Pancreas (tissue), 10 donors: ENCODE results near the gene ARID5A. TPM values are rescaled to one million over a fixed set of nuclear protein-coding genes. Genes with fewer than 3 reads are reported as not detected.
A peak's percentile ranks its signal among the peaks of the same experiment; 100 is the strongest.

ENCODE experiments used
- ATAC-seq, 4 donors: fragments of 200-7000 bp; cut with Tn5 transposase; one replicate each; pipeline versions ENCODE4 v1.8.0 to v1.9.1; 2020; ENCODE audit warnings: mild to moderate bottlenecking in 4 of 4, moderate library complexity in 4 of 4
- DNase-seq, 6 donors: peaks; one replicate each; pipeline ENCODE4 v3.0.0-alpha.2; 2020
- FAIRE-seq: peaks from 2 replicates; lab custom pipeline; 2012; peaks lifted over from hg19 to GRCh38; lab: Jason Lieb, UNC
- H3K27ac ChIP-seq, 4 donors: fragments of 200-600 bp; sonication (generic); 1 replicate in 3 of 4; 2 replicates in 1 of 4; pipeline versions ENCODE4 v1.5.0 to v1.8.0; 2020
- H3K27me3 ChIP-seq, 4 donors: fragments of 200-600 bp; one replicate each; pipeline ENCODE4 v1.8.0; 2021
- H3K36me3 ChIP-seq, 3 donors: fragments of 200-600 bp; sonication (generic) in 1 of 3; one replicate each; pipeline versions ENCODE4 v1.5.0 to v1.8.0; 2020 to 2021
- H3K4me1 ChIP-seq, 3 donors: fragments of 200-600 bp; one replicate each; pipeline ENCODE4 v1.8.0; 2021
- H3K4me3 ChIP-seq, 4 donors: fragments of 200-600 bp; sonication (generic) in 2 of 4; one replicate each; pipeline versions ENCODE4 v1.5.0 to v1.8.0; 2020 to 2021
- H3K9me3 ChIP-seq, 4 donors: fragments of 200-600 bp; one replicate each; pipeline ENCODE4 v1.8.0; 2021
- CTCF ChIP-seq, 4 donors: fragments of 200-600 bp; sonication (generic) in 3 of 4; IDR thresholded peaks; one replicate each; pipeline versions ENCODE4 v1.5.0 to v1.8.0; 2021; ENCODE audit warnings: antibody characterized with exemption in 4 of 4
- WGBS, 2 donors: extraction: QIAGEN DNeasy Blood & Tissue Kit; methylation state at CpG; one replicate each; pipeline ENCODE4 v1.1.7; 2013; 5-methylcytosine and 5-hydroxymethylcytosine counted together
- intact Hi-C, 3 donors: fragments of 100-400 bp; cut with DNase I; formaldehyde crosslinking; loops; one replicate each; pipeline versions ENCODE4 v1.11.1 to v1.14.2; 2022
- polyA plus RNA-seq, 2 donors: library from polyadenylated mRNA; stranded (reverse); fragments of 200-250 nt; gene quantifications; one replicate each; pipeline ENCODE4 v1.2.3, GENCODE V29; 2013
- total RNA-seq, 6 donors: library from RNA; stranded (reverse); fragmentation: NEBNext Ultra II Directional in 4 of 6; extraction: Animal tissue kit (Norgen Biotek cat#: 25700) in 4 of 6; gene quantifications; one replicate each; pipeline versions ENCODE4 v1.2.1 to v1.2.4, GENCODE V29; 2021 to 2023
- donor health status: healthy with polysubstance abuse.
- donor health status: DM: no; HTN: no; CAD: no; lungs with moderate emphysema.
- donor health status: DM: no; HTN: no; CAD: no.
- donor health status: control.
- donor health status: control.
- donor health status: Bipolar disorder and iron deficiency.
- donor health status: DM: yes; HTN: yes; CAD: no.
- donor health status: DM: no; HTN: no; CAD: no.
- donor health status: DM: no; HTN: no; CAD: no.
- donor health status: DM: yes; HTN: yes; CAD: no.

The ARID5A gene
- total and polyA plus RNA-seq, 8 donors: 3.3 to 20.7 (median 6.7) TPM

GRCh38 chr2:96509847-96510230 lies 26.7 kb upstream of the ARID5A start:
- FAIRE-seq: no peak
- TF ChIP-seq CTCF (IDR thresholded peaks at IDR 0.05): no peak
- ATAC-seq: no peak
- intact Hi-C loops: loop anchor here in 2 of 3 donors (2.0 to 5.0 kb wide), 2 partner anchors 103 kb away; no protein-coding TSS in a partner anchor
- peak in 1 of 6 donors; percentile 50 for DNase-seq
- Histone ChIP-seq H3K4me3 (peak overlapping the region in 1 of 4 donors; percentile 2), H3K36me3 (no peaks in the 10 kb centered on the region), H3K27me3 (no peaks in the 10 kb centered on the region), H3K4me1 (peaks cover 6 to 26% (median 10%) of the 10 kb centered on the region in 3 donors), H3K27ac (no peak overlapping the region), H3K9me3 (no peaks in the 10 kb centered on the region)
- WGBS, 2 donors: 46 to 51% methylated on average over 10 to 11 of the region's 11 CpGs

GRCh38 chr2:96510931-96511595 lies 25.5 kb upstream of the ARID5A start:
- WGBS, 2 donors: 68% methylated on average over 6 of the region's 6 CpGs
- no peak for TF ChIP-seq CTCF (IDR thresholded peaks at IDR 0.05)
- ATAC-seq (no peak), DNase-seq (peak in 2 of 6 donors; percentile 5 to 37), FAIRE-seq (no peak)
- Histone ChIP-seq H3K27me3 (no peaks in the 10 kb centered on the region), H3K4me3 (no peak overlapping the region), H3K36me3 (no peaks in the 10 kb centered on the region), H3K9me3 (no peaks in the 10 kb centered on the region), H3K4me1 (peaks cover 6 to 19% (median 10%) of the 10 kb centered on the region in 3 donors), H3K27ac (no peak overlapping the region)
- intact Hi-C loops: loop anchor here in 1 of 3 donors (5.0 kb wide), 1 partner anchor 104 kb away; no protein-coding TSS in a partner anchor

GRCh38 chr2:96511851-96512250 lies 24.7 kb upstream of the ARID5A start:
- H3K27me3 ChIP-seq: no peaks in the 10 kb centered on the region
- DNase-seq (peak in 2 of 6 donors; percentile 41 to 47), FAIRE-seq (no peak), ATAC-seq (no peak)
- no peaks in the 10 kb centered on the region for H3K9me3 ChIP-seq
- 75 to 78% methylated on average over 4 of the region's 4 CpGs for WGBS, 2 donors
- H3K4me3 ChIP-seq: no peak overlapping the region
- H3K4me1 ChIP-seq: peaks cover 6 to 11% (median 10%) of the 10 kb centered on the region in 3 donors
- TF ChIP-seq CTCF (IDR thresholded peaks at IDR 0.05): no peak
- no peak overlapping the region for H3K27ac ChIP-seq
- no peaks in the 10 kb centered on the region for H3K36me3 ChIP-seq
- intact Hi-C loops: loop anchor here in 1 of 3 donors (5.0 kb wide), 1 partner anchor 105 kb away; no protein-coding TSS in a partner anchor

GRCh38 chr2:96512341-96512740 lies 24.2 kb upstream of the ARID5A start:
- Histone ChIP-seq H3K9me3 (no peaks in the 10 kb centered on the region), H3K4me1 (peaks cover 6 to 10% (median 8%) of the 10 kb centered on the region in 3 donors), H3K4me3 (no peak overlapping the region), H3K27me3 (no peaks in the 10 kb centered on the region), H3K27ac (no peak overlapping the region), H3K36me3 (no peaks in the 10 kb centered on the region)
- WGBS, 2 donors: 74 to 93% methylated on average over 4 of the region's 4 CpGs
- no peak for TF ChIP-seq CTCF (IDR thresholded peaks at IDR 0.05)
- ATAC-seq: no peak
- intact Hi-C loops: loop anchor here in 1 of 3 donors (5.0 kb wide), 1 partner anchor 105 kb away; no protein-coding TSS in a partner anchor
- DNase-seq: peak in 1 of 6 donors; percentile 41
- no peak for FAIRE-seq

- DNase-seq (peak in 1 of 6 donors; percentile 0), FAIRE-seq (no peak), ATAC-seq (no peak)
- Histone ChIP-seq H3K36me3 (no peaks in the 10 kb centered on the region), H3K4me1 (no peaks in the 10 kb centered on the region), H3K27me3 (no peaks in the 10 kb centered on the region), H3K9me3 (no peaks in the 10 kb centered on the region), H3K27ac (no peak overlapping the region), H3K4me3 (no peak overlapping the region)
- intact Hi-C loops: loop anchor here in 1 of 3 donors (5.0 kb wide), 1 partner anchor 107 kb away; no protein-coding TSS in a partner anchor
- 80 to 85% methylated on average over 6 of the region's 6 CpGs for WGBS, 2 donors
- no peak for TF ChIP-seq CTCF (IDR thresholded peaks at IDR 0.05)
Measured at GRCh38 chr2:96514521-96514920, 22.0 kb upstream of the ARID5A start.
